Endothelial cell (in vitro differentiated cells): ENCODE measurements around the gene RPS18. TPM values are rescaled to one million over a fixed set of nuclear protein-coding genes. Genes with fewer than 3 reads are reported as not detected.
"Not testable (repeated sequence)": the region's sequence is repeated elsewhere in the genome, so short reads cannot be mapped to it uniquely, and the experiment has no call there.

ENCODE experiments used
- DNase-seq: peaks from one replicate; pipeline ENCODE4 v3.0.0; 2021; ENCODE audit warnings: low spot score
- H3K27ac Mint-ChIP-seq: one replicate; pipeline ENCODE4 v1.8.0; 2021; ENCODE audit warnings: mixed read lengths, inconsistent platforms; ENCODE audit not compliant: unreplicated experiment
- H3K27me3 Mint-ChIP-seq: one replicate; pipeline ENCODE4 v1.8.0; 2021; ENCODE audit warnings: mild to moderate bottlenecking, moderate library complexity, mixed read lengths, inconsistent platforms; ENCODE audit not compliant: unreplicated experiment
- H3K36me3 Mint-ChIP-seq: one replicate; pipeline ENCODE4 v1.8.0; 2021; ENCODE audit warnings: mild to moderate bottlenecking, low read depth, mixed read lengths, inconsistent platforms; ENCODE audit not compliant: unreplicated experiment
- H3K4me1 Mint-ChIP-seq: one replicate; pipeline ENCODE4 v1.8.0; 2021; ENCODE audit warnings: mild to moderate bottlenecking, mixed read lengths, inconsistent platforms; ENCODE audit not compliant: unreplicated experiment
- H3K4me3 Mint-ChIP-seq: one replicate; pipeline ENCODE4 v1.8.0; 2021; ENCODE audit warnings: mild to moderate bottlenecking, mixed read lengths, inconsistent platforms; ENCODE audit not compliant: unreplicated experiment
- H3K9me3 Mint-ChIP-seq: one replicate; pipeline ENCODE4 v1.8.0; 2021; ENCODE audit warnings: mixed read lengths, inconsistent platforms; ENCODE audit not compliant: unreplicated experiment
- total RNA-seq: library from RNA; stranded (reverse); fragmentation: NEBNext Ultra II Directional; extraction: Animal tissue kit (Norgen Biotek cat#: 25700); gene quantifications from one replicate; pipeline ENCODE4 v1.2.1, GENCODE V29; 2021; ENCODE audit not compliant: unreplicated experiment
- TF ChIP-seq, protein P1 (sequence below): fragments of 200-600 bp; sonication (generic); IDR thresholded peaks from one replicate; pipeline ENCODE4 v1.5.0; 2021; ENCODE audit warnings: antibody characterized with exemption; ENCODE audit not compliant: unreplicated experiment

The RPS18 gene
- total RNA-seq, 1 donor from 2014 or later = 2,251 TPM

DNA sequence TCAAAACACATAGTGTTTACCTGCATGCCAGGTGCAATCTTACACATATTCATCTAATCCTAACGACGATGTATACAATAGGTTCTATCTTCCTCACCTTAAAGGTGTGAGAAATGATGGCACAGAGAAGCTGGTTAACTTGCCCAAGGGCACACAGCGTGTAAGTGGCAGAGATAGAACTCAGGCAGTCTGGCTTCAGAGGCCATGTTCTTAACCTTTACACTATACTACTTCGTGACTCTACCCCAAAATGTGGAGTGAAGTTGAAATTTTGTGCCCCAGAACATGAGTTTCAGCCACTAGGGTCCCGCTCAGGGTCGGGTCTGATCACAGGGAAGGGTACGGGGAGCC is 783 bp upstream of the RPS18 start:
- no peak for DNase-seq
- Mint-ChIP-seq H3K36me3 (peaks cover 49% of the 10 kb centered on the region), H3K9me3 (no peaks in the 10 kb centered on the region), H3K27ac (peak overlapping the region; percentile 100), H3K4me3 (peak overlapping the region; percentile 99), H3K4me1 (peaks cover 49% of the 10 kb centered on the region), H3K27me3 (peaks cover 14% of the 10 kb centered on the region)
- TF ChIP-seq, protein P1, sequence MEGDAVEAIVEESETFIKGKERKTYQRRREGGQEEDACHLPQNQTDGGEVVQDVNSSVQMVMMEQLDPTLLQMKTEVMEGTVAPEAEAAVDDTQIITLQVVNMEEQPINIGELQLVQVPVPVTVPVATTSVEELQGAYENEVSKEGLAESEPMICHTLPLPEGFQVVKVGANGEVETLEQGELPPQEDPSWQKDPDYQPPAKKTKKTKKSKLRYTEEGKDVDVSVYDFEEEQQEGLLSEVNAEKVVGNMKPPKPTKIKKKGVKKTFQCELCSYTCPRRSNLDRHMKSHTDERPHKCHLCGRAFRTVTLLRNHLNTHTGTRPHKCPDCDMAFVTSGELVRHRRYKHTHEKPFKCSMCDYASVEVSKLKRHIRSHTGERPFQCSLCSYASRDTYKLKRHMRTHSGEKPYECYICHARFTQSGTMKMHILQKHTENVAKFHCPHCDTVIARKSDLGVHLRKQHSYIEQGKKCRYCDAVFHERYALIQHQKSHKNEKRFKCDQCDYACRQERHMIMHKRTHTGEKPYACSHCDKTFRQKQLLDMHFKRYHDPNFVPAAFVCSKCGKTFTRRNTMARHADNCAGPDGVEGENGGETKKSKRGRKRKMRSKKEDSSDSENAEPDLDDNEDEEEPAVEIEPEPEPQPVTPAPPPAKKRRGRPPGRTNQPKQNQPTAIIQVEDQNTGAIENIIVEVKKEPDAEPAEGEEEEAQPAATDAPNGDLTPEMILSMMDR = peak; percentile 11

DNA sequence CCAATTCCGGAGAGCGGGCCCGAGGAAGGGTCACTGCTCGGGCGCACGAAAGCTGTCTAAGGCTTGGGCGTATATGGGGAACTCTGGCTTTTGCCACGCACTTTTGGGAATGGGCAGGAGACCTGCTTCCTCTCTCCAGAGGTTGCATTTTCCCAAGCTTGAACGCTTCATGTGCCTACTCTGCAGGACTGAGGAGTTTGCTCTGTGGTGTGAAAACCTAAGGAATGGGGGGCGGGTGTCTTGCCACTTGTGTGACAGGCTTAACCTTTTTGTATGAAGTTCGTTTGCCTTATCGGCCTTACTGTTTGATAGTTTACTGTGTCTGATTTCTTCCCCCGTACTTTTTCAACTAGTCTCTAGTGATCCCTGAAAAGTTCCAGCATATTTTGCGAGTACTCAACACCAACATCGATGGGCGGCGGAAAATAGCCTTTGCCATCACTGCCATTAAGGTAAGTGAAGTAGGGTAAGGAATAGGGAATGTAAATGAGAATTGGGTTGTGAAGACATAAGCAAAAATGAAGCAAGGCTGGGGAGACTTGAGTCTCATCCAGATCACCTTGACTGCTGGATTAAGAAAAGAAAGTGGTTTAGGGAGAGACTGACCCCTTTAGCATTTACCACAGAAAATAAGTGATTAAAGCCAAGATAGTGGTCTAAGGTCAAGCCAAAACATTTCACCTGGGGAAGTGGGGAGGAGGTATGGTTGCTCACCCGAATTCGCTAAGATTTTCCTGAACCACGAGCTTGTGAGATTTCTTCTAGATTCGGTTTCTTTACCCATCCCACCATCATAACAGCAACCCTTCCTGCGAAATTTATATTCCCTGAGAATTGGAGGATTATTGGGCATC is 627 bp downstream of the RPS18 start:
- TF ChIP-seq, protein P1 = no peak
- peaks cover 16% of the 10 kb centered on the region for H3K27me3 Mint-ChIP-seq
- H3K4me3 Mint-ChIP-seq = peak overlapping the region; percentile 99
- no peaks in the 10 kb centered on the region for H3K9me3 Mint-ChIP-seq
- no peak for DNase-seq
- peak overlapping the region; percentile 100 for H3K27ac Mint-ChIP-seq
- H3K4me1 Mint-ChIP-seq = peaks cover 56% of the 10 kb centered on the region
- H3K36me3 Mint-ChIP-seq = peaks cover 40% of the 10 kb centered on the region

DNA sequence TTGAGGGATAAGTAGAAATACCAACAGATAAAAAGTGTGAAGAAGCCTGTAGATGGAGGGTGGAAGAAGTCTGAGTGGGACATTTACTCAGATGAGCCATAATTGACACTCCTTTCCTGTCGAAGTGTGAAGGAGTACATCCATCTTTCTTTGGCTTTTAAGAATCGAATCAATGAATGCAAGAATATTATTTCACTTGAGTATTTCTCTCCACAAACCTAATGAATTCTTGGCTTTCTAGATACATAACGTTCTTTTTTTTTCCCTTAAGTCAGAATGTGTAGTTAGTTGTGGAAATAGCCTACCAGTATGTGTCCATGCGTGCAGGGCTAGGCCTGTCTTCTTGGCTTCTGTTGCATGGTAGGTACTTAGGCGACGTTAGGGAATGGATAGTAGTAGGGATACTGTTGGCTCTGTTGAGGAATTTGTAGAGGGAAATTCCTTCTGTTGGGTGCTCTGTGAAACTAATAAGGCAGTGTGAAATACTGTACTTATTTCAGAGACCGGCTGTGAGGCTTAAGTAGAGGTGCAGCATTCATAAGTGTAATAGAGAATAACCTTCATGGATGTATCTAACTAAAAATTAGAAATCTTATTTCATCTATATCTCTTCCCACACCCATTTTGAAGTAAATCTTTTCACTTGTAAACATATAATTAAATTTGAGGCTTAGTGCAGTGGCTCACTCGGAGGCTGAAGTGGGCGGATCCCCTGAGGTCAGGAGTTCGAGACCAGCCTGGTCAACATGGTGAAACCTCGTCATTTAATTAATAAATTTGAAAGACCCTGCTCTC is 1.5 kb downstream of the RPS18 start:
- Mint-ChIP-seq H3K4me3 (peak overlapping the region; percentile 99), H3K4me1 (peaks cover 56% of the 10 kb centered on the region), H3K36me3 (peaks cover 34% of the 10 kb centered on the region), H3K27me3 (peaks cover 18% of the 10 kb centered on the region), H3K27ac (no peak overlapping the region), H3K9me3 (no peaks in the 10 kb centered on the region)
- TF ChIP-seq, protein P1 = no peak
- DNase-seq = no peak

DNA sequence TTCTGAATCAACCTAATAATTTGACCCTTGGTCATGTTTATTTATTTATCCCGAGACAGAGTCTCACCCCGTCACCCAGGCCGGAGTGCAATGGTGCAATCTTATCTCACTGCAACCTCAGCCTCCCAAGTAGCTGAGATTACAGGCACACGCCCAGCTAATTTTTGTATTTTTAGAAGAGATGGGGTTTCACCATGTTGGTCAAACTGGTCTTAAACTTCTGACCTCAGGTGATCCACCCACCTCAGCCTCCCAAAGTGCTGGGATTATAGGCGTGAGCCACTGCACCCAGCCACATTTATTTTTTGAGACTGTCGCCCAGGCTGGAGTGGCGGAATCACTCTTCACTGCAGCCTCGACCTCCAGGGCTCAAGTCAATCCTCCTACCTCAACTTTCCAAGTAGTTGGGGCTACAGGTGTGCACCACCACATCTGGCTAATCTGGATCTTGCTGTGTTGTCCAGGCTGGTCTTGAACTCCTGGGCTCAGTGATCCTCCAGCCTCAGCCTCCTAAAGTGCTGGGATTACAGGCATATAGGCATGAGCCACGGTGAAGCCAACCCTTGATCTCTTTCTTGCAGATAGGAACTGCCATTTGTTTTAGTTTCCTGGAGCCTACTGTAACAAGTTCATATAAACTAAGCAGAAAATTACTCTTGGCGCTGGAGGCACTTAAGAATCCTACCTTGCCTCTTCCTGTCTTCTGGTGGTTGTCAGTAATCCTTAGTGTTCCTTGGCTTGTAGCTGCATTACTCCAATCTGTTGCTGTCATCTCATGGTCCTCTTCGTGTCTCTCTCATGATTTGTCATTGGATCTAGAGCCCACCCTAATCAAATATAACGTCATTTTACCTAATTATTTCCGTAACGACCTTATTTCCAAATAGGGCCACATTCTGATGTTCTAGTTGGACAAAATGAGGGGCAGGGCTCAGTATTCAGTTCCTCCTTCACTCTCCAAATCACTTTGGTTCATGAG is 2.3 kb downstream of the RPS18 start:
- Mint-ChIP-seq H3K36me3 (peaks cover 28% of the 10 kb centered on the region), H3K4me1 (peaks cover 56% of the 10 kb centered on the region), H3K9me3 (no peaks in the 10 kb centered on the region), H3K27ac (no peak overlapping the region), H3K27me3 (peaks cover 18% of the 10 kb centered on the region), H3K4me3 (peak overlapping the region; percentile 42)
- no peak for DNase-seq
- TF ChIP-seq, protein P1 = no peak

DNA sequence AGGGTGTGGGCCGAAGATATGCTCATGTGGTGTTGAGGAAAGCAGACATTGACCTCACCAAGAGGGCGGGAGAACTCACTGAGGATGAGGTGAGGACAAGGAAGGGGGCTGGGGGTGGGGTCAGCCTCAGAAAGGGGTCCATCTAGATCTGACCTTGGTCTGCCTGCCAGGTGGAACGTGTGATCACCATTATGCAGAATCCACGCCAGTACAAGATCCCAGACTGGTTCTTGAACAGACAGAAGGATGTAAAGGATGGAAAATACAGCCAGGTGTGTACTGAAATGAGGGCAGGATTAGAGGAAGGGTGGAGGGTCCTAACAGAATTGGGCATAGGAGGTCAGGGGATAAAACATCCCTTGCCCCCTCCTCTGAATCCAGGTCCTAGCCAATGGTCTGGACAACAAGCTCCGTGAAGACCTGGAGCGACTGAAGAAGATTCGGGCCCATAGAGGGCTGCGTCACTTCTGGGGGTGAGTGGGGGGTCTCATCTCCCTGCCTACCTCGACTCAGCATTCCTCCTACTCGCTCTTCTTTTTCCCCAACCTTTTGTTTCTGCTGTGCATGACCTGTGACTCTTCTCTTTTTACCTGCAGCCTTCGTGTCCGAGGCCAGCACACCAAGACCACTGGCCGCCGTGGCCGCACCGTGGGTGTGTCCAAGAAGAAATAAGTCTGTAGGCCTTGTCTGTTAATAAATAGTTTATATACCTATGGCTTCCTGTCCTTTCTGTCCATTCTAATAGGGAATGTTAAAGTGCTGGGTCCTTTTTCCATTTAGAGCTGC is 4.1 kb downstream of the RPS18 start:
- peaks cover 13% of the 10 kb centered on the region for H3K27me3 Mint-ChIP-seq
- H3K4me3 Mint-ChIP-seq = peak overlapping the region; percentile 87
- DNase-seq, H3K9me3 Mint-ChIP-seq: not testable (repeated sequence)
- peaks cover 28% of the 10 kb centered on the region for H3K36me3 Mint-ChIP-seq
- peaks cover 46% of the 10 kb centered on the region for H3K4me1 Mint-ChIP-seq
- H3K27ac Mint-ChIP-seq = peak overlapping the region; percentile 67
